ENCODE measurements around the gene TSN. TPM values are rescaled to one million over a fixed set of nuclear protein-coding genes. Genes with fewer than 3 reads are reported as not detected.

TSN gene
- polyA plus RNA-seq, 1 of the 3 experiments (the other 2 are of a cell fraction): 26.1 TPM

DNA sequence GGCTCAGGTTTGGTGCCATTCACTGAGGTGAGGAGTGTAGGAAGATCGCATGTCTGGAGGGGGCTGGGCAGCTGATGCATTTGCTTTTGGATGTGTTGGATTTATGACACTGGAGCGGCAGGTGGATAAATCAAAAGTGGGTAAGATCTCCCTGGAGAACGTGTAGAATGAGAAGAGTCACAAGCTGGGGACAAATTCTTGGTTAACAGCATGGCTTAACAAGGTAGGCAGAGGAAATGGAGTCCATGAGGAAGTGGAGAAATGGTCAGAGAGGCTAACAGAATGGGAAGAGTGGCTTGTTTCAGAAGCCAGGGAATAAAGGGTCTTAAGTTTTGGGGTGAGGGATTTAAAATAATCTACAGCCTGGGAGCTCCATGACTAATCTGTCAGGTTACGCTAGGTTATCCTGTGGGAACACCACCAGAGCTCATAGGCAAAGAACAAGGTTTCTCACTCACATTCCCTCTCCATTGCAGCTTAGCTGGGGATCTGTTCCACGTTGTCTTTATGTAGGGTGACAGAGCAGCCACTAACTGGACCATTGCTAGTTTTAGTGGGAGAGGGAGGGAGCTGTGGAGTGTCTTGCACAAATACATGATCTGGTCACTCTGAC is 12.8 kb downstream of the TSN start:
- ChIA-PET CTCF (no interaction called here), POLR2A (interaction anchor here (1.0 kb wide), 1 partner anchor 8 kb away, joined by 3 read pairs; no protein-coding TSS in a partner anchor)
- Histone ChIP-seq H3K27me3 (ENCODE audit: insufficient read depth) (no peaks in the 10 kb centered on the region), H3F3A (replicated peaks; ENCODE audit: insufficient read depth) (no peaks in the 10 kb centered on the region), H3K9me3 (no peaks in the 10 kb centered on the region), H3K4me3 (ENCODE audit: low read depth in 2 of 2, low read length in 1 of 2) (no peak overlapping the region), H3K36me3 (replicated peaks in 1 of 2; ENCODE audit: control insufficient read depth in 1 of 2, insufficient read depth in 2 of 2, low read length in 1 of 2) (peaks cover 44 to 48% of the 10 kb centered on the region in 2 experiments), H3K4me2 (no peak overlapping the region), H3K27ac (ENCODE audit: low read depth in 2 of 2, low read length in 1 of 2) (peak overlapping the region in 1 of 2 experiments; percentile 58; a peak in 2 of 4 replicates), H3K4me1 (ENCODE audit: control insufficient read depth in 1 of 2, insufficient read depth in 2 of 2, low read depth in 1 of 2, low read length in 1 of 2) (peaks cover 0 to 23% of the 10 kb centered on the region in 2 experiments; a peak in 2 of 4 replicates), H3K9ac (no peak overlapping the region), H3K79me2 (ENCODE audit: insufficient read depth) (no peaks in the 10 kb centered on the region), H2AFZ (ENCODE audit: low read depth) (no peak overlapping the region), H3K9me2 (no peaks in the 10 kb centered on the region), H4K20me1 (ENCODE audit: insufficient read depth) (no peaks in the 10 kb centered on the region)
- no peak for DNase-seq
- TF ChIP-seq, protein P1, sequence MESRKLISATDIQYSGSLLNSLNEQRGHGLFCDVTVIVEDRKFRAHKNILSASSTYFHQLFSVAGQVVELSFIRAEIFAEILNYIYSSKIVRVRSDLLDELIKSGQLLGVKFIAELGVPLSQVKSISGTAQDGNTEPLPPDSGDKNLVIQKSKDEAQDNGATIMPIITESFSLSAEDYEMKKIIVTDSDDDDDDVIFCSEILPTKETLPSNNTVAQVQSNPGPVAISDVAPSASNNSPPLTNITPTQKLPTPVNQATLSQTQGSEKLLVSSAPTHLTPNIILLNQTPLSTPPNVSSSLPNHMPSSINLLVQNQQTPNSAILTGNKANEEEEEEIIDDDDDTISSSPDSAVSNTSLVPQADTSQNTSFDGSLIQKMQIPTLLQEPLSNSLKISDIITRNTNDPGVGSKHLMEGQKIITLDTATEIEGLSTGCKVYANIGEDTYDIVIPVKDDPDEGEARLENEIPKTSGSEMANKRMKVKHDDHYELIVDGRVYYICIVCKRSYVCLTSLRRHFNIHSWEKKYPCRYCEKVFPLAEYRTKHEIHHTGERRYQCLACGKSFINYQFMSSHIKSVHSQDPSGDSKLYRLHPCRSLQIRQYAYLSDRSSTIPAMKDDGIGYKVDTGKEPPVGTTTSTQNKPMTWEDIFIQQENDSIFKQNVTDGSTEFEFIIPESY (IDR thresholded peaks at IDR 0.05; ENCODE audit: borderline replicate concordance, low read depth): no peak
- TF ChIP-seq MXI1 (IDR thresholded peaks at IDR 0.05; ENCODE audit: low read depth, low read length): peak; percentile 41; the same call in 1 of the 2 replicates
- WGBS (ENCODE audit: low lambda C conversion rate): 80% methylated on average over 5 of the region's 5 CpGs

DNA sequence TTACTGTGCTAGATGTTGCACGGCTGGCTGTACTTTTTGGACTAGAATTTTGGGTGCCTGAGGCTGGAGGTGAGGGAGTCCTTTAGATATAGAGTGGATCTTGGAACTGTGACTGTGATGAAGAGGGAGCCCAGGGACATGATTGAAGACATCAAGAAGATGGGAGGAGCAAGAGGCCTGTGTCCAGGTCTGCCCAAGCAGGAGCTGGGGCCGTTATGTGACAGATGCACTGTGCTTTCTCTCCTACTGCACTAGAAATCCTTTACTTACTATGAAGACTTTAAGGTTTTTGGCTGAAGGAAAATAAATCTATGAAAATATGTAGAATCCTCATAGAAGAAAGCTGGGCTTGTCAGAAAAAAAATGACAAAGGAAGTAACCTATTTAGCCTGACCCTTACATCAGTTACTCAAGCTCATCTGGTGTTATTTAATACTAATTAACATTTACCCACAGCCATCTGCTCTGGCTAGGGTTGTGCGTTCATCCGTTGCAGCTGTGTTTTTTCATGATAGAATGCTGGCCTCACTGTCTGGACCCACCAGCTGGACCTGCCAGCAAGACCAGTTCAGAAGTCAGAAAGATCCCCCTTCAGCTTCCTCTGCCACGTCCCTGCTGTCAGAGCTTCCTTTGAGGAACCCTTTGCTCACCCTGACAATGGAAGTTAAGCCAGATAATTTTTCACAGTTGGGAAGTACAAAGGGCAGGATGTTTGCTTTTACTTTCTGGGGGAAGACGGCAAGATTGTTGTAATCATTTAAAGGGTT is 16.7 kb downstream of the TSN start:
- H3K9ac ChIP-seq: no peak overlapping the region
- no peak overlapping the region for H3K4me2 ChIP-seq
- WGBS (ENCODE audit: low lambda C conversion rate): 55% methylated on average over 6 of the region's 6 CpGs
- CTCF ChIA-PET: interaction anchor here (0.7 to 1.7 kb wide), 2 partner anchors 24 to 35 kb away, joined by 3 to 8 read pairs; partner anchors contain the start of gene NIFK
- peaks cover 0 to 29% of the 10 kb centered on the region in 2 experiments; a peak in 2 of 4 replicates for H3K4me1 ChIP-seq (ENCODE audit: control insufficient read depth in 1 of 2, insufficient read depth in 2 of 2, low read depth in 1 of 2, low read length in 1 of 2)
- peak; percentile 80 for DNase-seq
- H3K27ac ChIP-seq (ENCODE audit: low read depth in 2 of 2, low read length in 1 of 2): peak overlapping the region in 1 of 2 experiments; percentile 95; a peak in 2 of 4 replicates
- H3K36me3 ChIP-seq (replicated peaks in 1 of 2; ENCODE audit: control insufficient read depth in 1 of 2, insufficient read depth in 2 of 2, low read length in 1 of 2): peaks cover 9 to 12% of the 10 kb centered on the region in 2 experiments
- no peaks in the 10 kb centered on the region for H3K9me3 ChIP-seq
- no peaks in the 10 kb centered on the region for H3K79me2 ChIP-seq (ENCODE audit: insufficient read depth)
- no peaks in the 10 kb centered on the region for H3K9me2 ChIP-seq
- H2AFZ ChIP-seq (ENCODE audit: low read depth): no peak overlapping the region
- peaks cover 1% of the 10 kb centered on the region for H3F3A ChIP-seq (replicated peaks; ENCODE audit: insufficient read depth)
- H3K27me3 ChIP-seq (ENCODE audit: insufficient read depth): no peaks in the 10 kb centered on the region
- POLR2A ChIA-PET: interaction anchor here (0.9 kb wide), 2 partner anchors 122 to 241 kb away, joined by 3 read pairs; partner anchors contain the start of gene RNU4ATAC
- H3K4me3 ChIP-seq (ENCODE audit: low read depth in 2 of 2, low read length in 1 of 2): no peak overlapping the region
- no peaks in the 10 kb centered on the region for H4K20me1 ChIP-seq (ENCODE audit: insufficient read depth)
- TF ChIP-seq, protein P1 (IDR thresholded peaks at IDR 0.05; ENCODE audit: borderline replicate concordance, low read depth): no peak
- TF ChIP-seq FOSL2 (IDR thresholded peaks at IDR 0.05; ENCODE audit: borderline replicate concordance, low read depth): no peak
- TF ChIP-seq, protein P2, sequence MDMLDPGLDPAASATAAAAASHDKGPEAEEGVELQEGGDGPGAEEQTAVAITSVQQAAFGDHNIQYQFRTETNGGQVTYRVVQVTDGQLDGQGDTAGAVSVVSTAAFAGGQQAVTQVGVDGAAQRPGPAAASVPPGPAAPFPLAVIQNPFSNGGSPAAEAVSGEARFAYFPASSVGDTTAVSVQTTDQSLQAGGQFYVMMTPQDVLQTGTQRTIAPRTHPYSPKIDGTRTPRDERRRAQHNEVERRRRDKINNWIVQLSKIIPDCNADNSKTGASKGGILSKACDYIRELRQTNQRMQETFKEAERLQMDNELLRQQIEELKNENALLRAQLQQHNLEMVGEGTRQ (IDR thresholded peaks at IDR 0.05; ENCODE audit: borderline replicate concordance, low read depth, low read length): no peak
- TF ChIP-seq ELF1 (IDR thresholded peaks at IDR 0.05): no peak
- TF ChIP-seq EZH2phosphoT487 (IDR thresholded peaks at IDR 0.05; ENCODE audit: borderline replicate concordance, low read depth): no peak
- no peak for TF ChIP-seq RXRA (IDR thresholded peaks at IDR 0.05; ENCODE audit: borderline replicate concordance, low read depth)
- no peak for TF ChIP-seq FOXJ3 (CRISPR knock-in tag; IDR thresholded peaks at IDR 0.05)
- TF ChIP-seq GABPA (IDR thresholded peaks at IDR 0.05; ENCODE audit: low read depth): no peak
- TF ChIP-seq FOXM1 (IDR thresholded peaks at IDR 0.05; ENCODE audit: low read depth): no peak
- TF ChIP-seq, protein P3, sequence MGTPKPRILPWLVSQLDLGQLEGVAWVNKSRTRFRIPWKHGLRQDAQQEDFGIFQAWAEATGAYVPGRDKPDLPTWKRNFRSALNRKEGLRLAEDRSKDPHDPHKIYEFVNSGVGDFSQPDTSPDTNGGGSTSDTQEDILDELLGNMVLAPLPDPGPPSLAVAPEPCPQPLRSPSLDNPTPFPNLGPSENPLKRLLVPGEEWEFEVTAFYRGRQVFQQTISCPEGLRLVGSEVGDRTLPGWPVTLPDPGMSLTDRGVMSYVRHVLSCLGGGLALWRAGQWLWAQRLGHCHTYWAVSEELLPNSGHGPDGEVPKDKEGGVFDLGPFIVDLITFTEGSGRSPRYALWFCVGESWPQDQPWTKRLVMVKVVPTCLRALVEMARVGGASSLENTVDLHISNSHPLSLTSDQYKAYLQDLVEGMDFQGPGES (IDR thresholded peaks at IDR 0.05; ENCODE audit: low read depth, low read length): no peak
- TF ChIP-seq TEAD4 (IDR thresholded peaks at IDR 0.05; ENCODE audit: borderline replicate concordance, insufficient read depth): no peak
- TF ChIP-seq JUND (IDR thresholded peaks at IDR 0.05): no peak

All from SK-N-SH (cell line).